MCF 10A (cell line): ENCODE measurements around the gene LIPH. TPM values are rescaled to one million over a fixed set of nuclear protein-coding genes. Genes with fewer than 3 reads are reported as not detected.

Experiments used
- BruUV-seq: library from RNA; stranded (reverse); fragments of 400-500 nt; replicated peaks from 2 replicates; lab custom pipeline; 2021; lab: Mats Ljungman, UMichigan
- CTCF ChIA-PET: fragments of 300-600 bp; sonication (Branson Sonifier 250); formaldehyde crosslinking; extraction: SDS; loops from one replicate; lab custom pipeline; 2021; ENCODE audit warnings: antibody characterized with exemption, inconsistent platforms; lab: Yijun Ruan, JAX
- POLR2A ChIA-PET: fragments of 300-600, 350-650 bp; sonication (Branson Sonifier 250); formaldehyde crosslinking; extraction: SDS; loops from one replicate; lab custom pipeline; 2020; ENCODE audit warnings: antibody characterized with exemption, inconsistent platforms; lab: Yijun Ruan, JAX
- DNase-seq: peaks from one replicate; pipeline ENCODE4 v3.0.0-alpha.2; 2018; ENCODE audit not compliant: unreplicated experiment
- H3K27ac Mint-ChIP-seq: one replicate; pipeline ENCODE4 v1.8.0; 2022; ENCODE audit warnings: mild to moderate bottlenecking, low read depth, mixed read lengths; ENCODE audit not compliant: unreplicated experiment
- H3K27me3 Mint-ChIP-seq: one replicate; pipeline ENCODE4 v1.8.0; 2022; ENCODE audit warnings: mixed read lengths; ENCODE audit not compliant: insufficient read depth, unreplicated experiment
- H3K36me3 Mint-ChIP-seq: one replicate; pipeline ENCODE4 v1.8.0; 2022; ENCODE audit warnings: mild to moderate bottlenecking, moderate library complexity, mixed read lengths; ENCODE audit not compliant: insufficient read depth, unreplicated experiment
- H3K4me1 Mint-ChIP-seq: one replicate; pipeline ENCODE4 v1.8.0; 2022; ENCODE audit warnings: mixed read lengths; ENCODE audit not compliant: insufficient read depth, unreplicated experiment
- H3K4me3 Mint-ChIP-seq: one replicate; pipeline ENCODE4 v1.8.0; 2022; ENCODE audit warnings: mild to moderate bottlenecking, moderate library complexity, mixed read lengths; ENCODE audit not compliant: unreplicated experiment
- H3K9me3 Mint-ChIP-seq: one replicate; pipeline ENCODE4 v1.8.0; 2022; ENCODE audit warnings: mixed read lengths; ENCODE audit not compliant: unreplicated experiment
- intact Hi-C: fragments of 100-400 bp; cut with micrococcal nuclease; formaldehyde crosslinking; loops from 2 replicates; pipeline ENCODE4 v1.14.1; 2022
- total RNA-seq: library from RNA; stranded (reverse); gene quantifications from 2 replicates; pipeline ENCODE4 v1.2.3, GENCODE V29; 2022
- TF ChIP-seq, protein P1 (sequence below): fragments of 200-600 bp; IDR thresholded peaks from one replicate; pipeline ENCODE4 v1.8.0; 2022; ENCODE audit warnings: antibody characterized with exemption, mild to moderate bottlenecking; ENCODE audit not compliant: unreplicated experiment

The LIPH gene
- total RNA-seq, 1 experiment from 2014 or later: 0.07 TPM

- H3K4me3 Mint-ChIP-seq: no peak overlapping the region
- no peak for DNase-seq
- ChIA-PET CTCF (interaction anchor here (0.6 to 1.8 kb wide), 6 partner anchors 8 to 1256 kb away, joined by 3 to 5 read pairs (median 3); no protein-coding TSS in a partner anchor), POLR2A (interaction anchor here (0.6 kb wide), 1 partner anchor 98 kb away, joined by 3 read pairs; no protein-coding TSS in a partner anchor)
- BruUV-seq: no TSS peak
- H3K36me3 Mint-ChIP-seq: no peaks in the 10 kb centered on the region
- no peaks in the 10 kb centered on the region for H3K9me3 Mint-ChIP-seq
- H3K4me1 Mint-ChIP-seq: no peaks in the 10 kb centered on the region
- no peak overlapping the region for H3K27ac Mint-ChIP-seq
- intact Hi-C loops: no loop called here
- TF ChIP-seq, protein P1, sequence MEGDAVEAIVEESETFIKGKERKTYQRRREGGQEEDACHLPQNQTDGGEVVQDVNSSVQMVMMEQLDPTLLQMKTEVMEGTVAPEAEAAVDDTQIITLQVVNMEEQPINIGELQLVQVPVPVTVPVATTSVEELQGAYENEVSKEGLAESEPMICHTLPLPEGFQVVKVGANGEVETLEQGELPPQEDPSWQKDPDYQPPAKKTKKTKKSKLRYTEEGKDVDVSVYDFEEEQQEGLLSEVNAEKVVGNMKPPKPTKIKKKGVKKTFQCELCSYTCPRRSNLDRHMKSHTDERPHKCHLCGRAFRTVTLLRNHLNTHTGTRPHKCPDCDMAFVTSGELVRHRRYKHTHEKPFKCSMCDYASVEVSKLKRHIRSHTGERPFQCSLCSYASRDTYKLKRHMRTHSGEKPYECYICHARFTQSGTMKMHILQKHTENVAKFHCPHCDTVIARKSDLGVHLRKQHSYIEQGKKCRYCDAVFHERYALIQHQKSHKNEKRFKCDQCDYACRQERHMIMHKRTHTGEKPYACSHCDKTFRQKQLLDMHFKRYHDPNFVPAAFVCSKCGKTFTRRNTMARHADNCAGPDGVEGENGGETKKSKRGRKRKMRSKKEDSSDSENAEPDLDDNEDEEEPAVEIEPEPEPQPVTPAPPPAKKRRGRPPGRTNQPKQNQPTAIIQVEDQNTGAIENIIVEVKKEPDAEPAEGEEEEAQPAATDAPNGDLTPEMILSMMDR: no peak
- no peaks in the 10 kb centered on the region for H3K27me3 Mint-ChIP-seq
Observed at GRCh38 chr3:185528532-185528931, 23.9 kb downstream of the LIPH start.

GRCh38 chr3:185527364-185527763 is 25.0 kb downstream of the LIPH start:
- no peak overlapping the region for H3K27ac Mint-ChIP-seq
- peaks cover 5% of the 10 kb centered on the region for H3K27me3 Mint-ChIP-seq
- TF ChIP-seq, protein P1: no peak
- CTCF ChIA-PET: interaction anchor here (0.6 to 0.9 kb wide), 2 partner anchors 32 to 612 kb away, joined by 5 read pairs; no protein-coding TSS in a partner anchor
- no peak overlapping the region for H3K4me3 Mint-ChIP-seq
- H3K36me3 Mint-ChIP-seq: no peaks in the 10 kb centered on the region
- POLR2A ChIA-PET: no interaction called here
- peak; percentile 63 for DNase-seq
- no TSS peak for BruUV-seq
- intact Hi-C loops: no loop called here
- no peaks in the 10 kb centered on the region for H3K9me3 Mint-ChIP-seq
- no peaks in the 10 kb centered on the region for H3K4me1 Mint-ChIP-seq

- H3K4me3 Mint-ChIP-seq: no peak overlapping the region
- no peaks in the 10 kb centered on the region for H3K4me1 Mint-ChIP-seq
- no peak overlapping the region for H3K27ac Mint-ChIP-seq
- ChIA-PET POLR2A (no interaction called here), CTCF (interaction anchor here (0.6 to 0.7 kb wide), 2 partner anchors 48 to 613 kb away, joined by 3 to 5 read pairs; no protein-coding TSS in a partner anchor)
- TF ChIP-seq, protein P1: no peak
- no peaks in the 10 kb centered on the region for H3K36me3 Mint-ChIP-seq
- intact Hi-C loops: no loop called here
- peaks cover 12% of the 10 kb centered on the region for H3K27me3 Mint-ChIP-seq
- no peak for DNase-seq
- no TSS peak for BruUV-seq
- no peaks in the 10 kb centered on the region for H3K9me3 Mint-ChIP-seq
Observed at GRCh38 chr3:185526349-185526951, 25.9 kb downstream of the LIPH start.

DNA sequence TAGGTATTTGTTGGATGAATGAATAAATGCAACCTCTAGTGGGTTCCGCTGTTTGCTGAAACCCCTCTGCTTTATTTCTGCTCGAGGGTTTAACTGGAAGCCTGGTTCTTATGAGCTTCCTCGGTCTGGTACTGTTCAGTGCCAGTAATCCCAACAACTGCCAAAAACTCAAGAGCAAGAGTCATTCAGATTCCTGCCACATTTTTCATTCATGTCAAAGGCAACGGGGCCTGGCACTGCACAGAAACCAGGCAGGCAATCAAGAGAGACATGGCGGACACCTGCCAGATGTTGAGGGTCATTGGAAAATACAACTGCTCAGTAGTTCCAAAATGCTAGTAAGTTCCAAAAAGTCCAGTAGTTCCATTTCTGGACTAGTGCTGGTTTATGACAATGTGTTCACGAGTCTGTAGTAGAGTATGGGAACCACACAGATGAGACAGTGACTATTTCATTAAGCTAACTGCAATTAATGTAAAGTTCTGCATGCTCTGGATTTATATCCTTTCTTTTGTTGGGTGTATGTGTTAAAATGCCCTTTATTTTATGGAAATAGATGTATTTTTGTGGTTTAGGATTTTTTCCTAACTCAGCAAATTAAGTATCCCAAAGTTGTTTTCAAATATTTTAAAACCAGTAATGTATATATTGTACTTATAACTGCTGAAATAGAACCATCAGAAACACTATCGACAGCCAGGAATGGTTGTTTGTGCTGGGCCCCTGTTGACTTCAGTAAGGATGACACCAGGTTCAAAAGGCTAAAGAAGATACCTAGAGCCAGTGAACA is 30.8 kb downstream of the LIPH start:
- no peak for DNase-seq
- intact Hi-C loops: no loop called here
- Mint-ChIP-seq H3K4me1 (no peaks in the 10 kb centered on the region), H3K27me3 (peaks cover 12% of the 10 kb centered on the region), H3K4me3 (no peak overlapping the region), H3K36me3 (no peaks in the 10 kb centered on the region), H3K27ac (no peak overlapping the region), H3K9me3 (no peaks in the 10 kb centered on the region)
- POLR2A ChIA-PET: no interaction called here
- no TSS peak for BruUV-seq
- TF ChIP-seq, protein P1: no peak
- CTCF ChIA-PET: interaction anchor here (0.9 kb wide), 1 partner anchor 61 kb away, joined by 4 read pairs; no protein-coding TSS in a partner anchor
